CD4-positive, alpha-beta T cell (primary cell): Measurements from ENCODE around the gene SYPL2. TPM values are rescaled to one million over a fixed set of nuclear protein-coding genes. Genes with fewer than 3 reads are reported as not detected.

Experiments
- ATAC-seq: fragments of 200-7000 bp; cut with Tn5 transposase; one replicate; pipeline ENCODE4 v1.10.0; 2022; ENCODE audit warnings: mild to moderate bottlenecking; ENCODE audit not compliant: poor library complexity
- CTCF ChIA-PET: fragments of 350-600 bp; sonication (Branson Sonifier 250); formaldehyde crosslinking; loops from one replicate; lab custom pipeline; 2021; ENCODE audit warnings: antibody characterized with exemption, inconsistent platforms; lab: Charles Lee
- POLR2A ChIA-PET: fragments of 350-600 bp; sonication (Branson Sonifier 250); formaldehyde crosslinking; loops from one replicate; lab custom pipeline; 2021; ENCODE audit warnings: antibody characterized with exemption, inconsistent platforms; lab: Charles Lee
- DNase-seq, 14 experiments: peaks; one replicate each; pipeline ENCODE4 v3.0.0-alpha.2; 2013 to 2020; ENCODE audit warnings: mixed read lengths in 2 of 14
- H3K27ac ChIP-seq, 2 donors: one replicate each; pipeline versions ENCODE4 v1.5.1 to v1.7.0; 2013; ENCODE audit warnings: low read length in 2 of 2, low read depth in 1 of 2, mild to moderate bottlenecking in 1 of 2
- H3K27me3 ChIP-seq, 2 experiments: 1 replicate in 1 of 2; 2 replicates in 1 of 2; pipeline versions ENCODE4 v1.6.1 to v1.7.0; 2013; ENCODE audit warnings: low read length in 2 of 2, control low read depth in 1 of 2, mild to moderate bottlenecking in 1 of 2, moderate library complexity in 1 of 2; ENCODE audit not compliant: insufficient read depth in 2 of 2, control insufficient read depth in 1 of 2
- H3K36me3 ChIP-seq: one replicate; pipeline ENCODE4 v1.6.1; 2013; ENCODE audit warnings: low read length, control low read depth; ENCODE audit not compliant: insufficient read depth
- H3K4me1 ChIP-seq: one replicate; pipeline ENCODE4 v1.6.1; 2013; ENCODE audit warnings: low read length, control low read depth; ENCODE audit not compliant: insufficient read depth
- H3K4me3 ChIP-seq: one replicate; pipeline ENCODE4 v1.5.1; 2013; ENCODE audit warnings: mild to moderate bottlenecking, low read length, moderate library complexity
- H3K9me3 ChIP-seq, 2 experiments: 1 replicate in 1 of 2; 2 replicates in 1 of 2; pipeline versions ENCODE4 v1.6.1 to v1.7.0; 2013; ENCODE audit warnings: low read length in 2 of 2, mild to moderate bottlenecking in 2 of 2, control low read depth in 1 of 2, moderate library complexity in 1 of 2; ENCODE audit not compliant: control insufficient read depth in 1 of 2, insufficient read depth in 1 of 2
- H3K27ac Mint-ChIP-seq: one replicate; pipeline ENCODE4 v1.8.0; 2020; ENCODE audit warnings: mixed read lengths
- H3K27me3 Mint-ChIP-seq: one replicate; pipeline ENCODE4 v1.8.0; 2021; ENCODE audit warnings: mixed read lengths
- H3K36me3 Mint-ChIP-seq: one replicate; pipeline ENCODE4 v1.8.0; 2021; ENCODE audit warnings: low read depth, mixed read lengths
- H3K4me1 Mint-ChIP-seq: one replicate; pipeline ENCODE4 v1.8.0; 2021; ENCODE audit warnings: low read depth, mixed read lengths
- H3K4me3 Mint-ChIP-seq: one replicate; pipeline ENCODE4 v1.8.0; 2020; ENCODE audit warnings: mild to moderate bottlenecking, mixed read lengths
- H3K9me3 Mint-ChIP-seq: one replicate; pipeline ENCODE4 v1.8.0; 2020; ENCODE audit warnings: mixed read lengths
- intact Hi-C, 2 experiments: fragments of 100-400 bp; cut with DNase I in 1 of 2; cut with micrococcal nuclease in 1 of 2; formaldehyde crosslinking; loops; one replicate each; pipeline versions ENCODE4 v1.15.1 to v1.9.0; 2023 to 2025; cut with DNase I, micrococcal nuclease
- total RNA-seq, 174 experiments: library from RNA in 2 of 174; stranded (reverse) in 2 of 174; gene quantifications; one replicate each; pipeline ENCODE4 v1.2.3 and lab custom pipeline; 2021 to 2026
- TF ChIP-seq, protein P1 (sequence below): fragments of 200-600 bp; IDR thresholded peaks from one replicate; pipeline ENCODE4 v1.8.0; 2022; ENCODE audit warnings: antibody characterized with exemption, mild to moderate bottlenecking

Gene SYPL2
- total RNA-seq, 2 experiments from 2014 or later, result not detected

DNA sequence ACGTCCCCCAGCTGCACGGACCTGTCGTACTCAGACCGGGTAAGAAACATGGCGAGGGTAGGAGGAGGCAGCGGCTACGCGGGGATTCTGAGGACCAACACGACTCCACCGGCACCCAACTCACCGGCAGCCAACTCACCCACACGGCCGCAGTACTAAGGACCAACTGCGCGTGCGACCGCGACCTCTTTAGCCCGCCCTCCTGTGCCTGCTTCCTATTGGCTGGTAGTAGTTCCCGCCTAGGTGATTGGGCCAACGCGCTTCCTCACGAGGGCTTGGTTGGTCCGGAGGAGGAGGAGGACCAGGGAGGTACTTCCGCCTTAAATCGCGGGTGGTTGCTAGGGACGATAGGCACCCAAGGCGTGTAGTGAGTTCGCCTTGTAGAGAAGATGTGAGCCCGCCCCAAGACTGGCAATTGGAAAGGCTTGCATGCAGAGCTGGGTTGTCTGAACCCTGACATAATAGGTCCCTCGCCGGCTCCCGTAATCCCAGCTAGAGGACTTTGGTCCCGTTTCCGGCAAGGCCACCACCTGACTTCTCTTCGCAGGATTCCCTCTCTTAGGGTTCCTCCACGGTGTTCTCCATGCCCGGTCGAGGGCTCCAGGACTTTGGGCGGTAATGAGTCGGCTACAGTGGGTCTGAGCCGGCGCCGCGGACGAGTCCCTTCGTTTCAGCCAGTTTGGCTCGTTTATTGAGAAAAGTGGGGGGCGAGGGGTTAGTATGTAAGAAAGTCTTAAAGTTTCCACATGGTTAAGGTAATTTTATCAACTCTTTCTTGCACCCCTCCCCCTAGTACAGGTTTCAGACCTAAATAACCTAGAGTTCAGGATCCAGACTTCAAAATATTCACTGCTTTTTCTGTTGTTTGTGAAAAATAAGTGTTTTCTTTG is 39.8 kb upstream of the SYPL2 start, which contains the start of gene PSMA5:
TSS of gene PSMA5 (minus strand) at position 168 of the 890 bp plus-strand sequence. CDS start at position 50, 118 bp downstream.
- Mint-ChIP-seq H3K4me1 (peaks cover 52% of the 10 kb centered on the region), H3K27me3 (no peaks in the 10 kb centered on the region), H3K36me3 (peaks cover 37% of the 10 kb centered on the region), H3K4me3 (peak within 1 kb of the TSS; percentile 98), H3K27ac (peak within 1 kb of the TSS; percentile 98), H3K9me3 (no peaks in the 10 kb centered on the region)
- Histone ChIP-seq H3K4me1 (peaks cover 33% of the 10 kb centered on the region), H3K36me3 (peaks cover 17% of the 10 kb centered on the region), H3K9me3 (no peaks in the 10 kb centered on the region), H3K4me3 (peak within 1 kb of the TSS; percentile 98), H3K27me3 (no peaks in the 10 kb centered on the region), H3K27ac (peak within 1 kb of the TSS; percentile 91 to 95)
- POLR2A ChIA-PET, result interaction anchor here (0.7 to 6.5 kb wide), 23 partner anchors 14 to 913 kb away, joined by 3 to 76 read pairs (median 5); partner anchors contain the start of genes AHCYL1, AMIGO1, ATXN7L2 and CLCC1
- TF ChIP-seq, protein P1, sequence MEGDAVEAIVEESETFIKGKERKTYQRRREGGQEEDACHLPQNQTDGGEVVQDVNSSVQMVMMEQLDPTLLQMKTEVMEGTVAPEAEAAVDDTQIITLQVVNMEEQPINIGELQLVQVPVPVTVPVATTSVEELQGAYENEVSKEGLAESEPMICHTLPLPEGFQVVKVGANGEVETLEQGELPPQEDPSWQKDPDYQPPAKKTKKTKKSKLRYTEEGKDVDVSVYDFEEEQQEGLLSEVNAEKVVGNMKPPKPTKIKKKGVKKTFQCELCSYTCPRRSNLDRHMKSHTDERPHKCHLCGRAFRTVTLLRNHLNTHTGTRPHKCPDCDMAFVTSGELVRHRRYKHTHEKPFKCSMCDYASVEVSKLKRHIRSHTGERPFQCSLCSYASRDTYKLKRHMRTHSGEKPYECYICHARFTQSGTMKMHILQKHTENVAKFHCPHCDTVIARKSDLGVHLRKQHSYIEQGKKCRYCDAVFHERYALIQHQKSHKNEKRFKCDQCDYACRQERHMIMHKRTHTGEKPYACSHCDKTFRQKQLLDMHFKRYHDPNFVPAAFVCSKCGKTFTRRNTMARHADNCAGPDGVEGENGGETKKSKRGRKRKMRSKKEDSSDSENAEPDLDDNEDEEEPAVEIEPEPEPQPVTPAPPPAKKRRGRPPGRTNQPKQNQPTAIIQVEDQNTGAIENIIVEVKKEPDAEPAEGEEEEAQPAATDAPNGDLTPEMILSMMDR, result no peak
- intact Hi-C loops, result loop anchor here (1.0 to 5.0 kb wide), 10 partner anchors 56 to 561 kb away; partner anchors contain the start of genes ATXN7L2 (in 1 of the 2), ELAPOR1 (in 1 of the 2), GNAI3 (in 1 of the 2) and TMEM167B (in 1 of the 2)
- DNase-seq (peak; percentile 87 to 99 (median 92)), ATAC-seq (peak; percentile 91)
- CTCF ChIA-PET, result interaction anchor here (1.3 to 3.0 kb wide), 5 partner anchors 28 to 327 kb away, joined by 4 to 18 read pairs (median 7); partner anchors contain the start of gene CYB561D1

DNA sequence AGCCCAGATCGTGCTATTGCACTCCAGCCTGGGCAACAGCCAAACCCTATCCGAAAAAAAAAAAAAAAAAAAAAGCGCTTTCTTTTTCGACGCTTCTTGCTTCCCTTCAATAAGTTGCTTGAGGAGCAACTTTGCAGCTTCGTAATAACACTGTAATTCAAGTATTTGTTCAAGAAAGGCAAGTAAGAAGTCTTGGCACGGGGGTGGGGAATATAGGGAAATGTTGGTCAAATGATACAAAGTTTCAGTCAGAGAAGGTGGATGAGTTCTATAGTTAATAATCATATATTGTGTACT is 39.2 kb upstream of the SYPL2 start:
- ChIA-PET POLR2A (interaction anchor here (1.2 to 6.5 kb wide), 10 partner anchors 38 to 607 kb away, joined by 3 to 76 read pairs (median 12); partner anchors contain the start of genes AHCYL1, ATXN7L2, GNAI3 and STRIP1), CTCF (interaction anchor here (1.3 to 2.6 kb wide), 2 partner anchors 64 to 327 kb away, joined by 4 to 7 read pairs; no protein-coding TSS in a partner anchor)
- intact Hi-C loops, result loop anchor here (2.0 to 5.0 kb wide), 9 partner anchors 56 to 560 kb away; partner anchors contain the start of genes ATXN7L2 (in 1 of the 2), ELAPOR1 (in 1 of the 2), GNAI3 (in 1 of the 2) and TMEM167B (in 1 of the 2)
- peak overlapping the region; percentile 91 to 95 for H3K27ac ChIP-seq
- ATAC-seq, result no peak
- no peaks in the 10 kb centered on the region for H3K9me3 ChIP-seq
- Mint-ChIP-seq H3K27ac (peak overlapping the region; percentile 98), H3K27me3 (no peaks in the 10 kb centered on the region), H3K4me1 (peaks cover 46% of the 10 kb centered on the region), H3K36me3 (peaks cover 33% of the 10 kb centered on the region), H3K4me3 (peak overlapping the region; percentile 98), H3K9me3 (no peaks in the 10 kb centered on the region)
- DNase-seq, result peak in 1 of 14 experiments; percentile 42
- no peaks in the 10 kb centered on the region for H3K27me3 ChIP-seq
- peaks cover 33% of the 10 kb centered on the region for H3K4me1 ChIP-seq
- TF ChIP-seq, protein P1, result no peak
- peak overlapping the region; percentile 98 for H3K4me3 ChIP-seq
- peaks cover 14% of the 10 kb centered on the region for H3K36me3 ChIP-seq

DNA sequence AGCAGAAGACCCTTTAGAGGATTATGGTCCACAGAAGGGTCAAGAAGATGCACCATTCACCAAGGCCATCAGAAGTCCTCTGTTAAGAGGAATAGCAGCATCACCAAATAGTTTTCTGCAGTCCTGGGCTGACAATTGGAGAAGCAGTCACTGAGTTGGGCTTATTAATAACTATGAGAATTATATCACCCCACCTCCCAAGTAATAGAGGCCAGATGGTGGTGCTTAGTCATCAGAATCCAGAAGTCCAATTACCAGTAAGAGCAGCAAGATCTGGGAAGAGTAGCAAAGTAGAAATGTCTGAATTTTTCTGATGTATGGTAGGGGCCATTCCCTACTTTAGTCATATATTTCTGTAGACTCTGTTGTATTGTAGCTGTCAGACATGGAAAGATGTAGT is 34.0 kb upstream of the SYPL2 start:
- POLR2A ChIA-PET, result no interaction called here
- CTCF ChIA-PET, result no interaction called here
- Mint-ChIP-seq H3K27me3 (peaks cover 11% of the 10 kb centered on the region), H3K36me3 (no peaks in the 10 kb centered on the region), H3K9me3 (no peaks in the 10 kb centered on the region), H3K27ac (no peak overlapping the region), H3K4me3 (no peak overlapping the region), H3K4me1 (peaks cover 4% of the 10 kb centered on the region)
- no peaks in the 10 kb centered on the region for H3K4me1 ChIP-seq
- H3K4me3 ChIP-seq, result no peak overlapping the region
- no peak overlapping the region for H3K27ac ChIP-seq
- no peaks in the 10 kb centered on the region for H3K36me3 ChIP-seq
- peaks cover 0 to 7% of the 10 kb centered on the region in 2 experiments for H3K9me3 ChIP-seq
- ATAC-seq (no peak), DNase-seq (no peak)
- TF ChIP-seq, protein P1, result no peak
- intact Hi-C loops, result no loop called here
- no peaks in the 10 kb centered on the region for H3K27me3 ChIP-seq
